GM13976 (cell line): ENCODE data around the gene ATP6V0E2.

Source experiments
- DNase-seq: peaks from one replicate; pipeline ENCODE4 v3.0.0; 2012; ENCODE audit warnings: low spot score
- CTCF ChIP-seq: IDR thresholded peaks from 2 replicates; pipeline ENCODE4 v1.5.1; 2012; ENCODE audit warnings: borderline replicate concordance, mild to moderate bottlenecking; ENCODE audit not compliant: insufficient read depth; ENCODE audit errors: extremely low read depth, missing control alignments, control extremely low read depth
- in situ Hi-C: fragments of 300-500 bp; cut with MboI; formaldehyde crosslinking; loops from one replicate; pipeline ENCODE4 v1.12.0; 2022; ENCODE audit warnings: low sequenced_read_pairs, mixed read lengths, inconsistent platforms; ENCODE audit not compliant: unreplicated experiment

Gene ATP6V0E2

GRCh38 chr7:149878523-149878921 is 4.8 kb downstream of the ATP6V0E2 start:
- TF ChIP-seq CTCF = no peak
- DNase-seq = no peak
- in situ Hi-C loops = no loop called here

GRCh38 chr7:149879271-149879743 is 5.5 kb downstream of the ATP6V0E2 start:
- no peak for DNase-seq
- no peak for TF ChIP-seq CTCF
- in situ Hi-C loops = no loop called here

- TF ChIP-seq CTCF = no peak
- in situ Hi-C loops = no loop called here
- DNase-seq = no peak
These were observed 6.2 kb downstream of the ATP6V0E2 start for GRCh38 chr7:149879766-149880637.

- in situ Hi-C loops = no loop called here
- no peak for TF ChIP-seq CTCF
- DNase-seq = no peak
These were observed 7.0 kb downstream of the ATP6V0E2 start for GRCh38 chr7:149880638-149881311.

- in situ Hi-C loops = no loop called here
- no peak for TF ChIP-seq CTCF
- DNase-seq = no peak
These were observed 7.8 kb downstream of the ATP6V0E2 start for GRCh38 chr7:149881328-149882247.

GRCh38 chr7:149882248-149883047 is 8.7 kb downstream of the ATP6V0E2 start:
- TF ChIP-seq CTCF = no peak
- in situ Hi-C loops = no loop called here
- no peak for DNase-seq
